ENCODE measurements around the gene DYNLT2. TPM values are rescaled to one million over a fixed set of nuclear protein-coding genes. Genes with fewer than 3 reads are reported as not detected.

DYNLT2 gene
- total and polyA plus RNA-seq, 2 of the 13 experiments (the other 11 are each of a cell fraction or from before 2014, with no cell fraction given) = 2.1 to 4.3 TPM

DNA sequence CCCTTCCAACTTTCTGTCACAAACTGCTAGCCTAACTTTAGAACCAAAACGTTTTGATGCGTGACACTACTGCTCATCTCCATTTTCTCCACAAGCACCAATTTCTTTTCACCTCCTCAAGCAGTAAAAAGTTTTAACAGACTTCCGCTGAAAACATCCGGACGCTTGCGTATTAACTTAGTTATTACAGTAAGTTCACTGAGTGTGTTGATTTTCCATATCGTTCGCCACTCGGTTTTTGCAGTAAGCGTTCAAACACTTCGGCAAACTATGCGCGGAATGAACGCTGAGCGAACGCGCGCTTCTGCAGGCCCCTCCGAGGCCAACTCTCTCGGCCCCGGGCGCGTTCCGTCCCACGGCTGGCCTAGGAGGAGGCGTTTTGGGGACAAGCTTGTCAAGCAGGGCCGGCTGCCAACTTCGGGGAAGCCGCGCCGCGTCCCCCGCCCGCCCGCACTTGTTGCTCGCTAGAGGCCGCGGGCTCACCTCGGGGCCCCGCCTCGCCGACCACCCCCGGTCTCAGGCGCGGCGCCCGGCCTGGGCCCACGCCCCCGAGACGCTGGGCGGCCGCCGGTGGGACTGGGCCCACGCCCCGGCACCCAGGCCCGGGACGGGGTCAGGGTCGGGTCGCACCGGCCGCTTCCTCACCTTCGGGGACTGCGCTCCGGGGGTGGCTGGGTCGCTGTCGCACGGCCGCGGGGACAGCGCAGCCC, 28.0 kb downstream of the DYNLT2 start (continued):
- TF ChIP-seq, protein P1, sequence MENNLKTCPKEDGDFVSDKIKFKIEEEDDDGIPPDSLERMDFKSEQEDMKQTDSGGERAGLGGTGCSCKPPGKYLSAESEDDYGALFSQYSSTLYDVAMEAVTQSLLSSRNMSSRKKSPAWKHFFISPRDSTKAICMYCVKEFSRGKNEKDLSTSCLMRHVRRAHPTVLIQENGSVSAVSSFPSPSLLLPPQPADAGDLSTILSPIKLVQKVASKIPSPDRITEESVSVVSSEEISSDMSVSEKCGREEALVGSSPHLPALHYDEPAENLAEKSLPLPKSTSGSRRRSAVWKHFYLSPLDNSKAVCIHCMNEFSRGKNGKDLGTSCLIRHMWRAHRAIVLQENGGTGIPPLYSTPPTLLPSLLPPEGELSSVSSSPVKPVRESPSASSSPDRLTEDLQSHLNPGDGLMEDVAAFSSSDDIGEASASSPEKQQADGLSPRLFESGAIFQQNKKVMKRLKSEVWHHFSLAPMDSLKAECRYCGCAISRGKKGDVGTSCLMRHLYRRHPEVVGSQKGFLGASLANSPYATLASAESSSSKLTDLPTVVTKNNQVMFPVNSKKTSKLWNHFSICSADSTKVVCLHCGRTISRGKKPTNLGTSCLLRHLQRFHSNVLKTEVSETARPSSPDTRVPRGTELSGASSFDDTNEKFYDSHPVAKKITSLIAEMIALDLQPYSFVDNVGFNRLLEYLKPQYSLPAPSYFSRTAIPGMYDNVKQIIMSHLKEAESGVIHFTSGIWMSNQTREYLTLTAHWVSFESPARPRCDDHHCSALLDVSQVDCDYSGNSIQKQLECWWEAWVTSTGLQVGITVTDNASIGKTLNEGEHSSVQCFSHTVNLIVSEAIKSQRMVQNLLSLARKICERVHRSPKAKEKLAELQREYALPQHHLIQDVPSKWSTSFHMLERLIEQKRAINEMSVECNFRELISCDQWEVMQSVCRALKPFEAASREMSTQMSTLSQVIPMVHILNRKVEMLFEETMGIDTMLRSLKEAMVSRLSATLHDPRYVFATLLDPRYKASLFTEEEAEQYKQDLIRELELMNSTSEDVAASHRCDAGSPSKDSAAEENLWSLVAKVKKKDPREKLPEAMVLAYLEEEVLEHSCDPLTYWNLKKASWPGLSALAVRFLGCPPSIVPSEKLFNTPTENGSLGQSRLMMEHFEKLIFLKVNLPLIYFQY (CRISPR knock-in tag; IDR thresholded peaks at IDR 0.05; ENCODE audit: borderline replicate concordance) = peak; percentile 27; the same call in 1 of the 2 replicates
- TF ChIP-seq ZNF7 (CRISPR knock-in tag; IDR thresholded peaks at IDR 0.05) (peak; percentile 69), ZNF775 (CRISPR knock-in tag; IDR thresholded peaks at IDR 0.05; ENCODE audit: borderline replicate concordance) (no peak), ZMYM4 (CRISPR knock-in tag; IDR thresholded peaks at IDR 0.05) (no peak), THYN1 (CRISPR knock-in tag; IDR thresholded peaks at IDR 0.05; ENCODE audit: borderline replicate concordance, low read depth) (no peak), PAX8 (CRISPR knock-in tag; IDR thresholded peaks at IDR 0.05; ENCODE audit: borderline replicate concordance) (0 out of 2 replicates have a peak, but pooled peaks have one; percentile 35), ATM (IDR thresholded peaks at IDR 0.05; ENCODE audit: borderline replicate concordance) (no peak), MED1 (CRISPR knock-in tag; IDR thresholded peaks at IDR 0.05) (no peak; the same call in 1 of the 2 replicates), SAP130 (CRISPR knock-in tag; IDR thresholded peaks at IDR 0.05; ENCODE audit: low read depth) (no peak; the same call in none of the 2 replicates), NFE2 (CRISPR knock-in tag; IDR thresholded peaks at IDR 0.05) (no peak), YY1 (IDR thresholded peaks at IDR 0.05; ENCODE audit: insufficient read depth, insufficient replicate concordance, low read depth, low read length) (peak; percentile 56), ZNF530 (CRISPR knock-in tag; IDR thresholded peaks at IDR 0.05; ENCODE audit: low read depth) (0 out of 2 replicates have a peak, but pooled peaks have one; percentile 35), NR2F1 (CRISPR knock-in tag; IDR thresholded peaks at IDR 0.05) (no peak), MLLT10 (CRISPR knock-in tag; IDR thresholded peaks at IDR 0.05) (no peak), ZNF75D (CRISPR knock-in tag; IDR thresholded peaks at IDR 0.05; ENCODE audit: borderline replicate concordance) (no peak)
- TF ChIP-seq, protein P2, sequence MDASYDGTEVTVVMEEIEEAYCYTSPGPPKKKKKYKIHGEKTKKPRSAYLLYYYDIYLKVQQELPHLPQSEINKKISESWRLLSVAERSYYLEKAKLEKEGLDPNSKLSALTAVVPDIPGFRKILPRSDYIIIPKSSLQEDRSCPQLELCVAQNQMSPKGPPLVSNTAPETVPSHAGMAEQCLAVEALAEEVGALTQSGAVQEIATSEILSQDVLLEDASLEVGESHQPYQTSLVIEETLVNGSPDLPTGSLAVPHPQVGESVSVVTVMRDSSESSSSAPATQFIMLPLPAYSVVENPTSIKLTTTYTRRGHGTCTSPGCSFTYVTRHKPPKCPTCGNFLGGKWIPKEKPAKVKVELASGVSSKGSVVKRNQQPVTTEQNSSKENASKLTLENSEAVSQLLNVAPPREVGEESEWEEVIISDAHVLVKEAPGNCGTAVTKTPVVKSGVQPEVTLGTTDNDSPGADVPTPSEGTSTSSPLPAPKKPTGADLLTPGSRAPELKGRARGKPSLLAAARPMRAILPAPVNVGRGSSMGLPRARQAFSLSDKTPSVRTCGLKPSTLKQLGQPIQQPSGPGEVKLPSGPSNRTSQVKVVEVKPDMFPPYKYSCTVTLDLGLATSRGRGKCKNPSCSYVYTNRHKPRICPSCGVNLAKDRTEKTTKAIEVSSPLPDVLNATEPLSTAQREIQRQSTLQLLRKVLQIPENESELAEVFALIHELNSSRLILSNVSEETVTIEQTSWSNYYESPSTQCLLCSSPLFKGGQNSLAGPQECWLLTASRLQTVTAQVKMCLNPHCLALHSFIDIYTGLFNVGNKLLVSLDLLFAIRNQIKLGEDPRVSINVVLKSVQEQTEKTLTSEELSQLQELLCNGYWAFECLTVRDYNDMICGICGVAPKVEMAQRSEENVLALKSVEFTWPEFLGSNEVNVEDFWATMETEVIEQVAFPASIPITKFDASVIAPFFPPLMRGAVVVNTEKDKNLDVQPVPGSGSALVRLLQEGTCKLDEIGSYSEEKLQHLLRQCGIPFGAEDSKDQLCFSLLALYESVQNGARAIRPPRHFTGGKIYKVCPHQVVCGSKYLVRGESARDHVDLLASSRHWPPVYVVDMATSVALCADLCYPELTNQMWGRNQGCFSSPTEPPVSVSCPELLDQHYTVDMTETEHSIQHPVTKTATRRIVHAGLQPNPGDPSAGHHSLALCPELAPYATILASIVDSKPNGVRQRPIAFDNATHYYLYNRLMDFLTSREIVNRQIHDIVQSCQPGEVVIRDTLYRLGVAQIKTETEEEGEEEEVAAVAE (CRISPR knock-in tag; IDR thresholded peaks at IDR 0.05; ENCODE audit: borderline replicate concordance) = no peak
- TF ChIP-seq, protein P3, sequence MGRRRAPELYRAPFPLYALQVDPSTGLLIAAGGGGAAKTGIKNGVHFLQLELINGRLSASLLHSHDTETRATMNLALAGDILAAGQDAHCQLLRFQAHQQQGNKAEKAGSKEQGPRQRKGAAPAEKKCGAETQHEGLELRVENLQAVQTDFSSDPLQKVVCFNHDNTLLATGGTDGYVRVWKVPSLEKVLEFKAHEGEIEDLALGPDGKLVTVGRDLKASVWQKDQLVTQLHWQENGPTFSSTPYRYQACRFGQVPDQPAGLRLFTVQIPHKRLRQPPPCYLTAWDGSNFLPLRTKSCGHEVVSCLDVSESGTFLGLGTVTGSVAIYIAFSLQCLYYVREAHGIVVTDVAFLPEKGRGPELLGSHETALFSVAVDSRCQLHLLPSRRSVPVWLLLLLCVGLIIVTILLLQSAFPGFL (CRISPR knock-in tag; IDR thresholded peaks at IDR 0.05) = no peak
- TF ChIP-seq, protein P4, sequence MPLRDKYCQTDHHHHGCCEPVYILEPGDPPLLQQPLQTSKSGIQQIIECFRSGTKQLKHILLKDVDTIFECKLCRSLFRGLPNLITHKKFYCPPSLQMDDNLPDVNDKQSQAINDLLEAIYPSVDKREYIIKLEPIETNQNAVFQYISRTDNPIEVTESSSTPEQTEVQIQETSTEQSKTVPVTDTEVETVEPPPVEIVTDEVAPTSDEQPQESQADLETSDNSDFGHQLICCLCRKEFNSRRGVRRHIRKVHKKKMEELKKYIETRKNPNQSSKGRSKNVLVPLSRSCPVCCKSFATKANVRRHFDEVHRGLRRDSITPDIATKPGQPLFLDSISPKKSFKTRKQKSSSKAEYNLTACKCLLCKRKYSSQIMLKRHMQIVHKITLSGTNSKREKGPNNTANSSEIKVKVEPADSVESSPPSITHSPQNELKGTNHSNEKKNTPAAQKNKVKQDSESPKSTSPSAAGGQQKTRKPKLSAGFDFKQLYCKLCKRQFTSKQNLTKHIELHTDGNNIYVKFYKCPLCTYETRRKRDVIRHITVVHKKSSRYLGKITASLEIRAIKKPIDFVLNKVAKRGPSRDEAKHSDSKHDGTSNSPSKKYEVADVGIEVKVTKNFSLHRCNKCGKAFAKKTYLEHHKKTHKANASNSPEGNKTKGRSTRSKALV (CRISPR knock-in tag; IDR thresholded peaks at IDR 0.05) = peak; percentile 92

Data from HepG2 (cell line).